HUES48 (cell line): ENCODE results near the gene PTPRJ.
"Not testable (repeated sequence)": the region's sequence is repeated elsewhere in the genome, so short reads cannot be mapped to it uniquely, and the experiment has no call there.

Experiments used
- H3K27ac ChIP-seq: one replicate; pipeline ENCODE4 v1.7.0; 2013; ENCODE audit warnings: low read depth, low read length, inconsistent platforms
- H3K27me3 ChIP-seq: 2 replicates; pipeline ENCODE4 v1.6.1; 2013; ENCODE audit warnings: mild to moderate bottlenecking, low read length; ENCODE audit not compliant: control insufficient read depth, insufficient read depth
- H3K36me3 ChIP-seq: 2 replicates; pipeline ENCODE4 v1.6.1; 2013; ENCODE audit warnings: low read length; ENCODE audit not compliant: control insufficient read depth, insufficient read depth
- H3K4me1 ChIP-seq: 2 replicates; pipeline ENCODE4 v1.6.1; 2013; ENCODE audit warnings: mild to moderate bottlenecking, low read length; ENCODE audit not compliant: control insufficient read depth, insufficient read depth
- H3K4me3 ChIP-seq: 2 replicates; pipeline ENCODE4 v1.5.1; 2013; ENCODE audit warnings: mild to moderate bottlenecking, low read depth, low read length
- H3K9ac ChIP-seq: 2 replicates; pipeline ENCODE4 v1.6.1; 2013; ENCODE audit warnings: mild to moderate bottlenecking, low read depth, low read length, moderate library complexity
- H3K9me3 ChIP-seq: 2 replicates; pipeline ENCODE4 v1.6.1; 2013; ENCODE audit warnings: low read length; ENCODE audit not compliant: control insufficient read depth, insufficient read depth

PTPRJ gene

GRCh38 chr11:48021201-48021820, 41.0 kb downstream of the PTPRJ start:
- H3K4me1 ChIP-seq: peaks cover 43% of the 10 kb centered on the region
- not testable (repeated sequence) for H3K36me3 ChIP-seq, H3K9me3 ChIP-seq, H3K27ac ChIP-seq, H3K4me3 ChIP-seq, H3K27me3 ChIP-seq, H3K9ac ChIP-seq

- Histone ChIP-seq H3K4me1 (peaks cover 36% of the 10 kb centered on the region), H3K27me3 (no peaks in the 10 kb centered on the region), H3K9ac (no peak overlapping the region), H3K9me3 (no peaks in the 10 kb centered on the region), H3K27ac (no peak overlapping the region), H3K36me3 (no peaks in the 10 kb centered on the region), H3K4me3 (no peak overlapping the region)
Observed at GRCh38 chr11:48022445-48022844, 42.1 kb downstream of the PTPRJ start.

- H3K27ac ChIP-seq, H3K36me3 ChIP-seq, H3K27me3 ChIP-seq, H3K9me3 ChIP-seq, H3K4me3 ChIP-seq, H3K9ac ChIP-seq: not testable (repeated sequence)
- peaks cover 25% of the 10 kb centered on the region for H3K4me1 ChIP-seq
Observed at GRCh38 chr11:48023608-48024007, 43.2 kb downstream of the PTPRJ start.

GRCh38 chr11:48024635-48025071, 44.3 kb downstream of the PTPRJ start:
- H3K36me3 ChIP-seq: no peaks in the 10 kb centered on the region
- H3K9me3 ChIP-seq: no peaks in the 10 kb centered on the region
- H3K4me1 ChIP-seq: peaks cover 23% of the 10 kb centered on the region
- H3K27ac ChIP-seq: no peak overlapping the region
- H3K4me3 ChIP-seq: no peak overlapping the region
- H3K27me3 ChIP-seq: no peaks in the 10 kb centered on the region
- H3K9ac ChIP-seq: no peak overlapping the region

GRCh38 chr11:48025293-48025983, 45.1 kb downstream of the PTPRJ start:
- Histone ChIP-seq H3K4me1 (peaks cover 24% of the 10 kb centered on the region), H3K27ac (no peak overlapping the region), H3K27me3 (no peaks in the 10 kb centered on the region), H3K36me3 (no peaks in the 10 kb centered on the region), H3K9ac (no peak overlapping the region), H3K4me3 (no peak overlapping the region), H3K9me3 (no peaks in the 10 kb centered on the region)

GRCh38 chr11:48025984-48026340, 45.6 kb downstream of the PTPRJ start:
- Histone ChIP-seq H3K36me3 (no peaks in the 10 kb centered on the region), H3K9me3 (no peaks in the 10 kb centered on the region), H3K27me3 (no peaks in the 10 kb centered on the region), H3K4me3 (no peak overlapping the region), H3K4me1 (peaks cover 24% of the 10 kb centered on the region), H3K27ac (no peak overlapping the region), H3K9ac (no peak overlapping the region)

- H3K4me3 ChIP-seq: no peak overlapping the region
- H3K9me3 ChIP-seq: no peaks in the 10 kb centered on the region
- H3K36me3 ChIP-seq: no peaks in the 10 kb centered on the region
- no peak overlapping the region for H3K27ac ChIP-seq
- H3K9ac ChIP-seq: no peak overlapping the region
- H3K4me1 ChIP-seq: peaks cover 30% of the 10 kb centered on the region
- no peaks in the 10 kb centered on the region for H3K27me3 ChIP-seq
Observed at GRCh38 chr11:48028914-48029680, 48.7 kb downstream of the PTPRJ start.

- H3K4me1 ChIP-seq: peaks cover 25% of the 10 kb centered on the region
- no peak overlapping the region for H3K4me3 ChIP-seq
- H3K27ac ChIP-seq: no peak overlapping the region
- no peaks in the 10 kb centered on the region for H3K36me3 ChIP-seq
- no peak overlapping the region for H3K9ac ChIP-seq
- no peaks in the 10 kb centered on the region for H3K9me3 ChIP-seq
- no peaks in the 10 kb centered on the region for H3K27me3 ChIP-seq
Observed at GRCh38 chr11:48029681-48030290, 49.4 kb downstream of the PTPRJ start.

- no peaks in the 10 kb centered on the region for H3K9me3 ChIP-seq
- H3K27me3 ChIP-seq: no peaks in the 10 kb centered on the region
- H3K4me3 ChIP-seq: no peak overlapping the region
- no peak overlapping the region for H3K27ac ChIP-seq
- H3K36me3 ChIP-seq: no peaks in the 10 kb centered on the region
- peaks cover 22% of the 10 kb centered on the region for H3K4me1 ChIP-seq
- no peak overlapping the region for H3K9ac ChIP-seq
Observed at GRCh38 chr11:48031602-48032001, 51.2 kb downstream of the PTPRJ start.

- Histone ChIP-seq H3K9me3 (no peaks in the 10 kb centered on the region), H3K36me3 (no peaks in the 10 kb centered on the region), H3K27me3 (no peaks in the 10 kb centered on the region), H3K4me3 (no peak overlapping the region), H3K27ac (no peak overlapping the region), H3K4me1 (peaks cover 22% of the 10 kb centered on the region), H3K9ac (no peak overlapping the region)
Observed at GRCh38 chr11:48032721-48033120, 52.4 kb downstream of the PTPRJ start.

GRCh38 chr11:48033918-48034341, 53.6 kb downstream of the PTPRJ start:
- Histone ChIP-seq H3K27me3 (no peaks in the 10 kb centered on the region), H3K36me3 (no peaks in the 10 kb centered on the region), H3K27ac (no peak overlapping the region), H3K9ac (no peak overlapping the region), H3K4me1 (peaks cover 22% of the 10 kb centered on the region), H3K4me3 (no peak overlapping the region), H3K9me3 (no peaks in the 10 kb centered on the region)
